Stimulated activated CD4-positive, alpha-beta T cell treated with anti-CD3 and anti-CD28 coated beads, Interleukin-2, amount 100 ng/mL, for 48 hours (primary cell): ENCODE measurements around the gene POLR2J3.
"Not testable (repeated sequence)": the region's sequence is repeated elsewhere in the genome, so short reads cannot be mapped to it uniquely, and the experiment has no call there.

ENCODE experiments used
- DNase-seq, 2 donors: peaks; one replicate each; pipeline ENCODE4 v3.0.0-alpha.2; 2020

The POLR2J3 gene

GRCh38 chr7:102581722-102582121 is 9.3 kb upstream of the POLR2J3 start:
- not testable (repeated sequence) for DNase-seq

GRCh38 chr7:102578486-102578885 is 6.1 kb upstream of the POLR2J3 start:
- DNase-seq = not testable (repeated sequence)

- not testable (repeated sequence) for DNase-seq
These were observed 5.2 kb upstream of the POLR2J3 start for GRCh38 chr7:102577315-102578240.

- not testable (repeated sequence) for DNase-seq
These were observed 4.0 kb upstream of the POLR2J3 start for GRCh38 chr7:102576363-102576762.

- DNase-seq = not testable (repeated sequence)
These were observed 2.2 kb upstream of the POLR2J3 start for GRCh38 chr7:102574607-102575006.

- not testable (repeated sequence) for DNase-seq
These were observed 3.8 kb downstream of the POLR2J3 start for GRCh38 chr7:102568620-102569019.

GRCh38 chr7:102550808-102551422 is 21.5 kb downstream of the POLR2J3 start, which contains the start of gene SPDYE2:
SPDYE2 (plus strand) TSS chr7:102551226; CDS start chr7:102553256, 2,030 bp downstream.
- DNase-seq = not testable (repeated sequence)

- DNase-seq = not testable (repeated sequence)
These were observed 26.0 kb downstream of the POLR2J3 start for GRCh38 chr7:102546353-102546752.

- not testable (repeated sequence) for DNase-seq
These were observed 27.1 kb downstream of the POLR2J3 start for GRCh38 chr7:102545288-102545687.

- not testable (repeated sequence) for DNase-seq
These were observed 28.0 kb downstream of the POLR2J3 start for GRCh38 chr7:102544372-102544771.

GRCh38 chr7:102543596-102543995 is 28.8 kb downstream of the POLR2J3 start, which contains the start of gene UPK3BL2:
UPK3BL2 (minus strand) TSS chr7:102543696; CDS start chr7:102543636, 60 bp downstream.
- not testable (repeated sequence) for DNase-seq

- DNase-seq = not testable (repeated sequence)
These were observed 29.6 kb downstream of the POLR2J3 start for GRCh38 chr7:102542771-102543170.

GRCh38 chr7:102542083-102542482 is 30.3 kb downstream of the POLR2J3 start:
- DNase-seq = not testable (repeated sequence)

GRCh38 chr7:102540604-102541003 is 31.8 kb downstream of the POLR2J3 start:
- not testable (repeated sequence) for DNase-seq

GRCh38 chr7:102535062-102535615 is 37.2 kb downstream of the POLR2J3 start:
- not testable (repeated sequence) for DNase-seq

GRCh38 chr7:102532127-102532526 is 40.3 kb downstream of the POLR2J3 start:
- not testable (repeated sequence) for DNase-seq

- DNase-seq = not testable (repeated sequence)
These were observed 40.8 kb downstream of the POLR2J3 start for GRCh38 chr7:102531583-102531982.

- DNase-seq = not testable (repeated sequence)
These were observed 44.3 kb downstream of the POLR2J3 start for GRCh38 chr7:102527822-102528793.

GRCh38 chr7:102527182-102527581 is 45.2 kb downstream of the POLR2J3 start:
- not testable (repeated sequence) for DNase-seq

GRCh38 chr7:102524803-102525202 is 47.6 kb downstream of the POLR2J3 start:
- DNase-seq = not testable (repeated sequence)

- DNase-seq = not testable (repeated sequence)
These were observed 51.6 kb downstream of the POLR2J3 start for GRCh38 chr7:102520797-102521196.
